Stimulated activated CD4-positive, alpha-beta T cell treated with anti-CD3 and anti-CD28 coated beads, TNF-alpha, amount 100 ng/mL, for 24 hours (primary cell): ENCODE measurements around the gene DNAJC5.

Experiments
- DNase-seq, 3 experiments: peaks; one replicate each; pipeline ENCODE4 v3.0.0-alpha.2; 2020; ENCODE audit warnings: low read depth in 3 of 3

DNAJC5 gene

GRCh38 chr20:63884506-63885263, 10.2 kb upstream of the DNAJC5 start:
- DNase-seq, result no peak

- no peak for DNase-seq
These were observed 9.5 kb upstream of the DNAJC5 start for GRCh38 chr20:63885264-63886053.

GRCh38 chr20:63886054-63886419, 8.9 kb upstream of the DNAJC5 start:
- no peak for DNase-seq

GRCh38 chr20:63886921-63887320, 8.0 kb upstream of the DNAJC5 start:
- no peak for DNase-seq

GRCh38 chr20:63889241-63890200, 5.4 kb upstream of the DNAJC5 start:
- no peak for DNase-seq

- no peak for DNase-seq
These were observed 4.7 kb upstream of the DNAJC5 start for GRCh38 chr20:63890201-63890576.

GRCh38 chr20:63890616-63891015, 4.3 kb upstream of the DNAJC5 start:
- no peak for DNase-seq

- no peak for DNase-seq
These were observed 3.6 kb upstream of the DNAJC5 start for GRCh38 chr20:63891061-63892002.

GRCh38 chr20:63892402-63892801, 2.5 kb upstream of the DNAJC5 start:
- no peak for DNase-seq

- no peak for DNase-seq
These were observed 948 bp upstream of the DNAJC5 start for GRCh38 chr20:63893999-63894357.

GRCh38 chr20:63895202-63895951, 451 bp downstream of the DNAJC5 start:
- DNase-seq, result no peak

GRCh38 chr20:63895952-63896263, 982 bp downstream of the DNAJC5 start:
- DNase-seq, result no peak

- no peak for DNase-seq
These were observed 1.6 kb downstream of the DNAJC5 start for GRCh38 chr20:63896264-63897105.

- DNase-seq, result no peak
These were observed 3.1 kb downstream of the DNAJC5 start for GRCh38 chr20:63897978-63898561.

GRCh38 chr20:63898882-63899558, 4.1 kb downstream of the DNAJC5 start:
- DNase-seq, result no peak

GRCh38 chr20:63900413-63900812, 5.5 kb downstream of the DNAJC5 start:
- no peak for DNase-seq

- no peak for DNase-seq
These were observed 9.1 kb downstream of the DNAJC5 start for GRCh38 chr20:63903796-63904561.
